CD14-positive monocyte (primary cell): Measurements from ENCODE around the gene ZNF831. TPM values are rescaled to one million over a fixed set of nuclear protein-coding genes. Genes with fewer than 3 reads are reported as not detected.
A peak's percentile ranks its signal among the peaks of the same experiment; 100 is the strongest.

Experiments
- DNase-seq, 3 donors: peaks; one replicate each; pipeline ENCODE4 v3.0.0-alpha.2; 2011 to 2022
- H2AFZ ChIP-seq: 2 replicates; pipeline ENCODE4 v1.6.0; 2012; ENCODE audit warnings: mild to moderate bottlenecking, low read depth, low read length, inconsistent platforms; ENCODE audit not compliant: insufficient read depth, poor library complexity, severe bottlenecking
- H3K27ac ChIP-seq, 2 donors: 1 replicate in 1 of 2; 2 replicates in 1 of 2; pipeline ENCODE4 v1.5.1; 2012 to 2013; ENCODE audit warnings: low read length in 2 of 2, control low read depth in 1 of 2, inconsistent platforms in 1 of 2, low read depth in 1 of 2, mild to moderate bottlenecking in 1 of 2
- H3K27me3 ChIP-seq, 2 donors: one replicate each; pipeline versions ENCODE4 v1.6.0 to v1.6.1; 2011 to 2013; ENCODE audit warnings: low read length in 2 of 2; ENCODE audit not compliant: control insufficient read depth in 2 of 2, insufficient read depth in 2 of 2
- H3K36me3 ChIP-seq, 2 donors: replicated peaks in 1 of 2; 1 replicate in 1 of 2; 2 replicates in 1 of 2; pipeline versions ENCODE4 v1.5.1 to v1.6.1; 2012 to 2013; ENCODE audit warnings: low read length in 2 of 2, control low read depth in 1 of 2, inconsistent platforms in 1 of 2, mild to moderate bottlenecking in 1 of 2; ENCODE audit not compliant: insufficient read depth in 2 of 2, control insufficient read depth in 1 of 2
- H3K4me1 ChIP-seq, 2 donors: 1 replicate in 1 of 2; 2 replicates in 1 of 2; pipeline versions ENCODE4 v1.5.1 to v1.6.1; 2012 to 2013; ENCODE audit warnings: low read length in 2 of 2, control low read depth in 1 of 2, inconsistent platforms in 1 of 2, mild to moderate bottlenecking in 1 of 2, moderate library complexity in 1 of 2; ENCODE audit not compliant: insufficient read depth in 2 of 2, control insufficient read depth in 1 of 2
- H3K4me2 ChIP-seq: replicated peaks from 2 replicates; pipeline ENCODE3; 2012; ENCODE audit warnings: low read length, moderate library complexity, mild to moderate bottlenecking; ENCODE audit not compliant: poor library complexity, severe bottlenecking; ENCODE audit errors: extremely low read depth
- H3K4me3 ChIP-seq, 3 experiments: fragments of 200-600 bp in 1 of 3; sonication (generic) in 1 of 3; replicated peaks in 1 of 3; 1 replicate in 2 of 3; 2 replicates in 1 of 3; pipeline ENCODE4 v1.5.1; 2011 to 2013; ENCODE audit warnings: low read length in 3 of 3, mild to moderate bottlenecking in 3 of 3, control low read depth in 2 of 3, low read depth in 2 of 3, inconsistent platforms in 1 of 3, moderate library complexity in 1 of 3
- H3K79me2 ChIP-seq: 2 replicates; pipeline ENCODE4 v1.6.0; 2012; ENCODE audit warnings: mild to moderate bottlenecking, control low read depth, inconsistent platforms, low read length, moderate library complexity; ENCODE audit not compliant: insufficient read depth
- H3K9ac ChIP-seq: 2 replicates; pipeline ENCODE4 v1.6.0; 2017; ENCODE audit warnings: low read length, mild to moderate bottlenecking; ENCODE audit not compliant: insufficient read depth, poor library complexity, severe bottlenecking
- H3K9me3 ChIP-seq, 2 donors: replicated peaks in 1 of 2; 1 replicate in 1 of 2; 2 replicates in 1 of 2; pipeline versions ENCODE4 v1.5.1 to v1.6.1; 2012 to 2013; ENCODE audit warnings: low read length in 2 of 2, control low read depth in 1 of 2; ENCODE audit not compliant: control insufficient read depth in 1 of 2, insufficient read depth in 1 of 2
- H4K20me1 ChIP-seq: 2 replicates; pipeline ENCODE4 v1.6.0; 2012; ENCODE audit warnings: mild to moderate bottlenecking, low read length, control low read depth, moderate library complexity; ENCODE audit not compliant: insufficient read depth
- H3K27ac Mint-ChIP-seq, 7 donors: one replicate each; pipeline ENCODE4 v1.8.0; 2020; ENCODE audit warnings: mild to moderate bottlenecking in 7 of 7, mixed read lengths in 7 of 7, moderate library complexity in 6 of 7, inconsistent platforms in 2 of 7
- H3K27me3 Mint-ChIP-seq, 3 donors: one replicate each; pipeline ENCODE4 v1.8.0; 2021 to 2022; ENCODE audit warnings: low read depth in 3 of 3, mild to moderate bottlenecking in 3 of 3, mixed read lengths in 3 of 3, moderate library complexity in 3 of 3, inconsistent platforms in 1 of 3
- H3K36me3 Mint-ChIP-seq, 2 donors: one replicate each; pipeline ENCODE4 v1.8.0; 2020; ENCODE audit warnings: mixed read lengths in 2 of 2, inconsistent platforms in 1 of 2, mild to moderate bottlenecking in 1 of 2
- H3K4me1 Mint-ChIP-seq: one replicate; pipeline ENCODE4 v1.8.0; 2020; ENCODE audit warnings: mild to moderate bottlenecking, mixed read lengths
- H3K4me3 Mint-ChIP-seq, 2 donors: one replicate each; pipeline ENCODE4 v1.8.0; 2020; ENCODE audit warnings: mild to moderate bottlenecking in 2 of 2, mixed read lengths in 2 of 2, moderate library complexity in 1 of 2
- H3K9me3 Mint-ChIP-seq, 7 donors: one replicate each; pipeline ENCODE4 v1.8.0; 2020 to 2022; ENCODE audit warnings: mixed read lengths in 7 of 7, mild to moderate bottlenecking in 6 of 7, moderate library complexity in 6 of 7, inconsistent platforms in 2 of 7
- WGBS: methylation state at CpG from one replicate; pipeline ENCODE4 v1.1.5; 2013; ENCODE audit warnings: missing lambda C conversion rate; ENCODE audit not compliant: insufficient coverage; 5-methylcytosine and 5-hydroxymethylcytosine counted together
- intact Hi-C, 2 donors: fragments of 100-400 bp; cut with micrococcal nuclease; formaldehyde crosslinking; loops; one replicate each; pipeline versions ENCODE4 v1.15.0 to v1.15.1; 2023
- polyA plus RNA-seq, 3 donors: library from polyadenylated mRNA; depleted of rRNA in 1 of 3; unstranded in 2 of 3; stranded (reverse) in 1 of 3; fragments of 300-500 nt in 2 of 3; fragments of >200 nt in 1 of 3; fragmentation: Illumina TruSeq in 2 of 3; gene quantifications; 1 replicate in 2 of 3; 2 replicates in 1 of 3; pipeline ENCODE4 v1.2.3, GENCODE V29; 2012 to 2021
- TF ChIP-seq, protein P1 (sequence below): fragments of 200-600 bp; IDR thresholded peaks from one replicate; pipeline ENCODE4 v1.8.0; 2022; ENCODE audit warnings: antibody characterized with exemption, mild to moderate bottlenecking

The ZNF831 gene
- polyA plus RNA-seq, 3 donors = 0.03 to 0.09 TPM; not detected in 1

- H3K4me3 Mint-ChIP-seq = no peak overlapping the region
- DNase-seq = no peak
- H3K36me3 Mint-ChIP-seq = no peaks in the 10 kb centered on the region
- peaks cover 0 to 1% (median 0%) of the 10 kb centered on the region in 7 donors for H3K9me3 Mint-ChIP-seq
- Histone ChIP-seq H3K4me3 (no peak overlapping the region), H3K27ac (no peak overlapping the region), H3K9ac (no peak overlapping the region), H4K20me1 (no peaks in the 10 kb centered on the region), H3K4me1 (no peaks in the 10 kb centered on the region), H3K27me3 (no peaks in the 10 kb centered on the region), H2AFZ (no peak overlapping the region), H3K36me3 (no peaks in the 10 kb centered on the region), H3K79me2 (no peaks in the 10 kb centered on the region), H3K9me3 (no peaks in the 10 kb centered on the region), H3K4me2 (no peak overlapping the region)
- peak overlapping the region in 2 of 7 donors; percentile 12 to 15 for H3K27ac Mint-ChIP-seq
- H3K4me1 Mint-ChIP-seq = no peaks in the 10 kb centered on the region
- H3K27me3 Mint-ChIP-seq = peaks cover 1 to 9% (median 3%) of the 10 kb centered on the region in 3 donors
- intact Hi-C loops = no loop called here
- WGBS = 100% methylated on average over 2 of the region's 2 CpGs
- TF ChIP-seq, protein P1, sequence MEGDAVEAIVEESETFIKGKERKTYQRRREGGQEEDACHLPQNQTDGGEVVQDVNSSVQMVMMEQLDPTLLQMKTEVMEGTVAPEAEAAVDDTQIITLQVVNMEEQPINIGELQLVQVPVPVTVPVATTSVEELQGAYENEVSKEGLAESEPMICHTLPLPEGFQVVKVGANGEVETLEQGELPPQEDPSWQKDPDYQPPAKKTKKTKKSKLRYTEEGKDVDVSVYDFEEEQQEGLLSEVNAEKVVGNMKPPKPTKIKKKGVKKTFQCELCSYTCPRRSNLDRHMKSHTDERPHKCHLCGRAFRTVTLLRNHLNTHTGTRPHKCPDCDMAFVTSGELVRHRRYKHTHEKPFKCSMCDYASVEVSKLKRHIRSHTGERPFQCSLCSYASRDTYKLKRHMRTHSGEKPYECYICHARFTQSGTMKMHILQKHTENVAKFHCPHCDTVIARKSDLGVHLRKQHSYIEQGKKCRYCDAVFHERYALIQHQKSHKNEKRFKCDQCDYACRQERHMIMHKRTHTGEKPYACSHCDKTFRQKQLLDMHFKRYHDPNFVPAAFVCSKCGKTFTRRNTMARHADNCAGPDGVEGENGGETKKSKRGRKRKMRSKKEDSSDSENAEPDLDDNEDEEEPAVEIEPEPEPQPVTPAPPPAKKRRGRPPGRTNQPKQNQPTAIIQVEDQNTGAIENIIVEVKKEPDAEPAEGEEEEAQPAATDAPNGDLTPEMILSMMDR = no peak
These were observed 12.2 kb downstream of the ZNF831 start for GRCh38 chr20:59175861-59176260.

DNA sequence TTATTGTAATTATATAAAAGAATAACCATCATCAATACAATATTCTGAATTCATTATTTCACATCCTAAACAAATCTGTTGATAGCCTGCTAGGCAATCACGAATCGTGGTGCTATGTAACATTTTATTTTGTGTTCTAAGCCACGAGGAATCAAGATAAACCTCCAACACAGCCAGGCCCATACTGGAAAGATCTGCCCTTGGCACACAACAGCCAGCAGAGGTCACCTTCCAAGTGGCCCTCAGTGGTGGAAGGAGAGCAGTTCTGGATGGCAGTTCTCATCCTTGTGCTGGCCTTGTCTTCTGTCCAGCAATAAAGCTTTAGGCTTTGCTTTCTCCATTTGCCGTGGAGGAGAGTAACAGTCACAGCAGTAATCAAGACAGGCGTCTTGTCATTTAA lies 13.2 kb downstream of the ZNF831 start:
- WGBS = 100% methylated on average over 1 of the region's 5 CpGs
- no peak overlapping the region for H3K4me3 Mint-ChIP-seq
- DNase-seq = no peak
- H3K4me3 ChIP-seq = no peak overlapping the region
- no peaks in the 10 kb centered on the region for H4K20me1 ChIP-seq
- H3K9me3 ChIP-seq = no peaks in the 10 kb centered on the region
- H3K36me3 ChIP-seq = no peaks in the 10 kb centered on the region
- H3K9ac ChIP-seq = no peak overlapping the region
- H3K4me1 Mint-ChIP-seq = no peaks in the 10 kb centered on the region
- no peaks in the 10 kb centered on the region for H3K36me3 Mint-ChIP-seq
- no peak overlapping the region for H3K4me2 ChIP-seq
- H3K4me1 ChIP-seq = no peaks in the 10 kb centered on the region
- H3K9me3 Mint-ChIP-seq = peaks cover 0 to 3% (median 0%) of the 10 kb centered on the region in 7 donors
- no peak overlapping the region for H3K27ac ChIP-seq
- H3K27me3 Mint-ChIP-seq = peaks cover 0 to 9% (median 3%) of the 10 kb centered on the region in 3 donors
- H3K79me2 ChIP-seq = no peaks in the 10 kb centered on the region
- no peak overlapping the region for H2AFZ ChIP-seq
- H3K27me3 ChIP-seq = no peaks in the 10 kb centered on the region
- no peak overlapping the region for H3K27ac Mint-ChIP-seq
- TF ChIP-seq, protein P1 = no peak
- intact Hi-C loops = no loop called here
